OCI-LY7 (cell line): Measurements from ENCODE around the gene ADAM12.

Source experiments
- EZH2phosphoT487 ChIP-seq: fragments of 200-600 bp; sonication (generic); IDR thresholded peaks from 2 replicates; pipeline ENCODE4 v1.6.1; 2018; ENCODE audit warnings: low read depth, borderline replicate concordance, mild to moderate bottlenecking, mixed run types, antibody characterized with exemption, low read length, moderate library complexity, mixed read lengths
- TF ChIP-seq, protein P1 (sequence below): fragments of 200-600 bp; sonication (generic); conservative IDR thresholded peaks from 2 replicates; pipeline ENCODE4 v1.5.1; 2014; ENCODE audit warnings: mild to moderate bottlenecking, antibody characterized with exemption, low read length, moderate library complexity, mixed read lengths

DNA sequence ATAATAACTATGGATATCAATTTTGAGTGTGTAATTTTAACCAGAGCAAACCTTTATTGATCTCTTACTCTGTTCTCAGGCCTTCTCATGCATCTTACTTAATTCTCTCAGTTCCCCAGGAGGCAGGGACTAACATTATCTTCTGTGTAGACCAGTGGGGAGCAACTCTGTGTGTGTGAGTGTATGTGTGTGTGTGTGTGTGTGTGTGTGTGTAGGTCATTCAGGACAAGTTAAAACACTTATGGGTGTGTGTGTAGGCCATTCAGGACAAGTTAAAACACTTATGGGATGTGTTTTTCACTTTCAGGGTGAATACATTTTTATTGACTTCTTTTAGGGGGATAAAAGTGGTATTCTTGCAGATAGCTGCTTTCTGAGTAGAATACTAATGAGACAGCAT is 145.0 kb downstream of the ADAM12 start:
- TF ChIP-seq, protein P1, sequence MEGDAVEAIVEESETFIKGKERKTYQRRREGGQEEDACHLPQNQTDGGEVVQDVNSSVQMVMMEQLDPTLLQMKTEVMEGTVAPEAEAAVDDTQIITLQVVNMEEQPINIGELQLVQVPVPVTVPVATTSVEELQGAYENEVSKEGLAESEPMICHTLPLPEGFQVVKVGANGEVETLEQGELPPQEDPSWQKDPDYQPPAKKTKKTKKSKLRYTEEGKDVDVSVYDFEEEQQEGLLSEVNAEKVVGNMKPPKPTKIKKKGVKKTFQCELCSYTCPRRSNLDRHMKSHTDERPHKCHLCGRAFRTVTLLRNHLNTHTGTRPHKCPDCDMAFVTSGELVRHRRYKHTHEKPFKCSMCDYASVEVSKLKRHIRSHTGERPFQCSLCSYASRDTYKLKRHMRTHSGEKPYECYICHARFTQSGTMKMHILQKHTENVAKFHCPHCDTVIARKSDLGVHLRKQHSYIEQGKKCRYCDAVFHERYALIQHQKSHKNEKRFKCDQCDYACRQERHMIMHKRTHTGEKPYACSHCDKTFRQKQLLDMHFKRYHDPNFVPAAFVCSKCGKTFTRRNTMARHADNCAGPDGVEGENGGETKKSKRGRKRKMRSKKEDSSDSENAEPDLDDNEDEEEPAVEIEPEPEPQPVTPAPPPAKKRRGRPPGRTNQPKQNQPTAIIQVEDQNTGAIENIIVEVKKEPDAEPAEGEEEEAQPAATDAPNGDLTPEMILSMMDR: no peak
- TF ChIP-seq EZH2phosphoT487: no peak
